ENCODE measurements around the gene TCF3. TPM values are rescaled to one million over a fixed set of nuclear protein-coding genes. Genes with fewer than 3 reads are reported as not detected.

The TCF3 gene
- total RNA-seq, 1 experiment from 2014 or later = 277 TPM

DNA sequence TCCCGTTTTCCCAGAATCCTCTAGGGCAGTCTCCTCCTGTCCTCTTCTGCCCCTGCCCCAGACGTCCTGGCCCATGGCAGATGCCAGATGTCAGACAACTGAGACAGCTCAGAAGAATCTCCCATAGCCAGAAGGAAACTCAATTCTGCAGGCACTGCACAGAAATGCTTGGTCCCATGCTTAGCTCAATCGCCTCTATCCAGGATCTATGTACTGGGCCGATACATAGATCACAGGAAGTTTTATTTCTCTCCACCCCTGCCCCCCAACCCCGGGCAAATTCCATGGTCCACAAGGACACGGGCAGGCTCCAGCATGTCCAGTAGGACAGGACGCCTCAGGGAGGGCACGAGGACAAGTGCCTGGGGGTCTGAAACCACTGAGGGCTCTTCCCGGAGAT lies 64.5 kb downstream of the TCF3 start:
- no peak overlapping the region for H3K4me3 ChIP-seq (ENCODE audit: insufficient read depth, low read depth, low read length)
- peaks cover 2% of the 10 kb centered on the region for H3K36me3 ChIP-seq (replicated peaks; ENCODE audit: control insufficient read depth, insufficient read depth, low read length)
- H3K27me3 ChIP-seq (ENCODE audit: control insufficient read depth, insufficient read depth, low read length) = no peaks in the 10 kb centered on the region
- DNase-seq = no peak

DNA sequence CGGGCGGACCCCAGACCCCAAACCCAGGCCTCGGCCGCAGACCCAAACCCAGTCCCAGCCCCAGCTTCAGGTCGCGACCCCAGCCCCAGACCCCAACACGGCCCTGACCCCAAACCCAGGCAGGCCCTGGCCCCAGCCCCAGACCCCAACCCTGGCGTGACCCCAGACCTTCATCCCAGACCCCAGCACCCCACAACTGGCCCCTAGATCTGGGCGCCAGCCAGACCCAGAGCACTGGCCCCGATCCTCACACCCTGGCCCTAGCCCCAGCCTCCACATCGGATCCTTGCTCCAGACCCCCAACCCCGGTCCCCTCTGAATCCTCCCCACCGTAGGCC lies 67.2 kb downstream of the TCF3 start:
- H3K4me3 ChIP-seq (ENCODE audit: insufficient read depth, low read depth, low read length) = no peak overlapping the region
- DNase-seq = no peak
- no peaks in the 10 kb centered on the region for H3K27me3 ChIP-seq (ENCODE audit: control insufficient read depth, insufficient read depth, low read length)
- H3K36me3 ChIP-seq (replicated peaks; ENCODE audit: control insufficient read depth, insufficient read depth, low read length) = peaks cover 3% of the 10 kb centered on the region

DNA sequence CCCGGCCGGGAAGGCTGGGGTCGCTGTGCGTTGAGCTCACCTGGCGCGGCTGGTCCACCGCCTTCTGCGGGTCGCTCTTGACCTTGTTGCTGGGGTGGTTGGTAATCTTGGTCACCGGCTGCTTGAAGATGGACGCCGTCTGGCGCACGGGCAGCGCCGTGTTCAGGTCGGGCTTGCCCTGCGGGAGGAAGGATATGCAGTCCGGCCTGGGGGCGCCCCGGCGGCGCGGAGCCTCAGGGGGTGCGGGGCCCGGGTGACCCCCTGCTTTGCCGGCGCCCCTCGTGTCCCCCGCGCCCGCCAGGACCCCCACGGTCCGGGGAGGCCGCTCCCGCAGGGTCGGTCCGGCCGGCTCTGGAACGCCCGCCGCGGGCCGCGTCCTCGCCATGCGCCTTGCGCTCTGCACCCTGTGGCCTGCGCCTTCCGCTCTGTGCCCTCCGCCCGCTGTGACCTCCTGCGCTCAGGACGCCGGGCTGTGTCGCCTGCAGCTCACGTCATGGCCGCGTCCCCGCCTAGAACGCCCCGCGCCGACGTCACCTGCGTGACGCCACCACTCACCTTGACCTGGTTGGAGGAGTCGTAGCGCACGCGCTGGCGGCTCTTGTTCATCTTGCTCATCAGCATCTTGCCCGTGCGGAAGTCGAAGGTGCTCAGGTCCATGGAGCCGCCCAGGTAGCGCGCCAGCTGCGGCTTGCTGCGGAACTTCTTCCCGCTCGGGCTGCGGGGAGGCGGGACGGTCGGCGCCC lies 67.7 kb downstream of the TCF3 start:
- H3K27me3 ChIP-seq (ENCODE audit: control insufficient read depth, insufficient read depth, low read length) = no peaks in the 10 kb centered on the region
- peaks cover 3% of the 10 kb centered on the region for H3K36me3 ChIP-seq (replicated peaks; ENCODE audit: control insufficient read depth, insufficient read depth, low read length)
- DNase-seq = no peak
- H3K4me3 ChIP-seq (ENCODE audit: insufficient read depth, low read depth, low read length) = no peak overlapping the region

DNA sequence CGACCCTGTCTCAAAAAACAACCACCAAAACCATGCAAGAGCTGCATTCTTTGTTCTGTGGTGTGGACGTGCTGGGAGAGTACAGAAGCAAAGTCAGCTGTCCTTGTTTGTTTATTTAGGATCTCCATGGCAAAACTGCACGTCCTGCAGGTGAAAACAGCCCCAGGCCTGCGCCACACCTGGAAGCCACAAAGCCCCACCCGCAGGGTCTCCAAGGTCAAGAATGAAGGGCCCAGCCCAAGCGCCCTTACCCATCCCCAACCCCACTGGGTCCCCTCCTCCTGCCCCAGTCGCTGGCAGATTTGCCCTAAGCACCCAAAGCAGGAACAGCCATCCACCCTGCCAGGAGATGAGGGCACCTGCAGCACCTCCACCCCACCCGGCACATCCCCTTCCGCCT lies 70.2 kb downstream of the TCF3 start:
- Histone ChIP-seq H3K4me3 (ENCODE audit: insufficient read depth, low read depth, low read length) (no peak overlapping the region), H3K36me3 (replicated peaks; ENCODE audit: control insufficient read depth, insufficient read depth, low read length) (peaks cover 3% of the 10 kb centered on the region), H3K27me3 (ENCODE audit: control insufficient read depth, insufficient read depth, low read length) (no peaks in the 10 kb centered on the region)
- DNase-seq = no peak

DNA sequence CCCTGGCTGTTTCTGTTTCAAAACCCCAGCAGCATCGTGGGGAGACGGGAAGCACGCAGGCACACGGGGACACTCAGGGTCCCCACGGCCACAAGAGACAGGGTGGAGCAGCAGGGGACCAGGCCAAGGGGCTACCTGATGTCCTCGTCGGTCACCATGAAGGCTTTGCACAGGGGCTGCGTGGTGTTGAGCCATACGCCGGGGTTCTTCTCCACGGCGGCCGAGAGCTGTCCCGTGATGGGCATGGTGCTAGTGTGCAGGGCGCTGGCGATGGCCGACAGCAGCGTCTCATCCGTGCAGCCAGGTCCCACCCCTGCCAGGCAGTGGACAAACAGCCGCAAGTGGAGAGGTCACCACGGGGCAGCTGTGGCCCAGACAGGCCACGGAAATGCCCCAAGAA lies 71.5 kb downstream of the TCF3 start:
- no peaks in the 10 kb centered on the region for H3K27me3 ChIP-seq (ENCODE audit: control insufficient read depth, insufficient read depth, low read length)

DNA sequence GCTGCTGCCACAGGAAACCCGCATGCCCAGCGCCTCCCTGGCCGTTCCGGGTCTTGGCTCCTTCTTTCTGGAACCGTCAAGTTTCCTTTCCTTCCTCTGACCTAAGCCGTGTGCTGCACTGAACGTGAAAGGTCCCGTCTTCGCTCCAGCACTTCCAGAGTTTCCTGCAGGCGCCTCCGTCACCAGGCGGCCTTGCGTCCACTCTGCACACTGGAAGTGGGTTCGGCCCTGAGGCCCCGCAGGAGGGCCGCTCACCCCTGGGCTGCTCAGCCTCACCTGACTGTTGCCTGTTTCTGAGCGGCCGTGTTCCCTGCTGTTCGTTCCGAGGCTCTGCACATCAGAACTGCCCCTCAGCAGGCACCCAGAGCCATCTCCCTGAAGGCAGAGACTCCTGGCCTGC lies 72.0 kb downstream of the TCF3 start:
- H3K27me3 ChIP-seq (ENCODE audit: control insufficient read depth, insufficient read depth, low read length) = no peaks in the 10 kb centered on the region
- no peak for DNase-seq

More for the DNA sequence above, 71.5 kb downstream of the TCF3 start:
- H3K4me3 ChIP-seq (ENCODE audit: insufficient read depth, low read depth, low read length) = no peak overlapping the region
- peaks cover 3% of the 10 kb centered on the region for H3K36me3 ChIP-seq (replicated peaks; ENCODE audit: control insufficient read depth, insufficient read depth, low read length)
- no peak for DNase-seq

DNA sequence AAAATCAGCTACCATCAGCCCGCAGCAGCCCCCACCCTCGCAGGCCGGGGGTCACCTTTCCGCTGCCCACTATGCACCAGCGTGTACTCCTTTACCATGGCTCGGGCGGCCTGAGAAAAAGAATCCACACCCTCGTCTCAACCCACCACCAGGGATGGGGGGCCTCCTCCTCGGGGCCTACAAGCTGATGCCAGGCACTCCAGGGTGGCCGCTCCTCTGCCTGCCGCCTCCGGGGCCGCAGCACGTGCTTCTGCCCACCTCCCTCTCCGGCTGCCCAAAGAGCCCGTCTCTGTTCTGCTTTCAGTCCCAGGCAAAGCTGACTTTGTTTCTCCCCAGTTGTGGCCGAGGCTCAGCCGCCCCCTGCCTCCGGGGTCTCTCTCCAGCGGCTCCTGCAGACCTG lies 73.2 kb downstream of the TCF3 start:
- Histone ChIP-seq H3K36me3 (replicated peaks; ENCODE audit: control insufficient read depth, insufficient read depth, low read length) (peaks cover 3% of the 10 kb centered on the region), H3K27me3 (ENCODE audit: control insufficient read depth, insufficient read depth, low read length) (no peaks in the 10 kb centered on the region), H3K4me3 (ENCODE audit: insufficient read depth, low read depth, low read length) (no peak overlapping the region)
- no peak for DNase-seq

More for the DNA sequence above, 72.0 kb downstream of the TCF3 start:
- Histone ChIP-seq H3K4me3 (ENCODE audit: insufficient read depth, low read depth, low read length) (no peak overlapping the region), H3K36me3 (replicated peaks; ENCODE audit: control insufficient read depth, insufficient read depth, low read length) (peaks cover 3% of the 10 kb centered on the region)

DNA sequence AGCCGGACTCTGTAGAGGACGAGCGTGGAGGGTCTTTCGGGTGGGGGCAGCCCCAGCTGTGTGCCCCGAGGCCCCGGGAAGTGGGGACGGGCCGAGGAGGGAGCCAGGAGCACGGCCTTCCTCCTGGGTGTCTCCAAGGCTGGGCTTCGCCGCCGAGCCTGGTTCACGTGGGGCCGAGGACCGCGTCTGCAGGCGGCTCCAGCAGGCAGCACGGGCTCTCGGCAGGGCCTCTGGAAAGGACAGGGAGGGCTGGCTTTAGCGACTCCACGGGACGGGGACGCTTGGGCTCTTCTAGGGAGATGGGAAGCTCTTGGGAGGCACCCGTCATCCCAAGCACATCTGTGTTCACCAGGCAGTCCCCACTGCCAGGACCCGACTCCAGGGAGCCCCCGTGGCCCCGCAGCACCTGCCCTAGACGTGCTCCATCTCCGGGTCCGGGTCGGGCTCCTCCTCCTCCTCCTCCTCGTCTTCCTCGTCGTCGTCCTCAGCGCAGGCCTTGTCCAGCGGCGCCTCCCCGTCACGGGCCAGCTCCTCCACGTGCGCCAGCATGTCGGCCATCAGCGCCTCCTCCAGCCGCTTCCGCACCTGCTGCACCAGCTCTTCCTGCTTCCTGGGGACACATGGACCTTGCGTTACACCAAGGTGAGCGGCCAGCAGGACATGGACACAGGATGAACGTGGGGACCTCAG lies 74.3 kb downstream of the TCF3 start:
- H3K27me3 ChIP-seq (ENCODE audit: control insufficient read depth, insufficient read depth, low read length) = no peaks in the 10 kb centered on the region
- peaks cover 3% of the 10 kb centered on the region for H3K36me3 ChIP-seq (replicated peaks; ENCODE audit: control insufficient read depth, insufficient read depth, low read length)
- H3K4me3 ChIP-seq (ENCODE audit: insufficient read depth, low read depth, low read length) = no peak overlapping the region
- no peak for DNase-seq

DNA sequence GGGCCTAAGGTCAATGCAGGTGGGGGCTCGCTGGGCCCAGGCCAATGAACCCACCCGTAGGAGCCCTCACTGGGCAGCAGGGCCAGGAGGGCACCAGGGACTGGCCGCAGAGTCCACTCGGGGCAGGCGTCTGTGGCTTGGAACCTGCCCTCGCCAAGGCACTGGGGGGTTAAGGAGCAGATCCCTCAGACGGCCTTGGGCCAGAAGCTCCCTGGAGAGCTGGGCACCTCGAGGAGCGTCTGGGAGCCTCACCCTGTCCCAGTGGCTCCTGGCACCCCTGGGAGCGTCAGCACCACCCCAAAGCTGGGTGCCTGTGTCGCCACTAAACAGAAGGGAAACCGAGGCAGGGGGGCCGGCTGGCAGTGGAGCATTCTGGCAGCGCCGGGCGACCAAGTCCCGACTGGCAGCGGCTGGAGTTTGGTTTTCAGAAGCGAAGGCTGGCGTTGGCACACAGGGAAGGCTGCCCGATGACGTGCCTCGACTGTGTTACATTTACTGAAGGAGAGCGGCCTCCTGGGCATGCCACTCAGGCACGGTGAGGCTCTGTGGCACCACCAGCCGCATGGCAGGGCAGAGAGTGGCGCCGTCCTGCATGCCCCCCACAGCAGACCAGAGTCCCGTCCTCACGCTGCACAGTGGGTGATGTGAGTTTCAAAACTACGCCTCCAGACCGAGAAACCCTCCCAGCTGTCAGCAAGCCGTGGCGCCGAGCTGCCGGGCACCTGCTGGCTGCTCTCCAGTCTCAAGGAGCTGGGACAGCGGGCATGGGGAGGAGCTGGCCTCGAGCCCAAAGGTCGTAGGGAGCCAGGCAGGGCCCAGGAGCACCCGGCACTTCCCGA lies 75.1 kb downstream of the TCF3 start:
- Histone ChIP-seq H3K4me3 (ENCODE audit: insufficient read depth, low read depth, low read length) (no peak overlapping the region), H3K36me3 (replicated peaks; ENCODE audit: control insufficient read depth, insufficient read depth, low read length) (peaks cover 3% of the 10 kb centered on the region), H3K27me3 (ENCODE audit: control insufficient read depth, insufficient read depth, low read length) (no peaks in the 10 kb centered on the region)
- DNase-seq = no peak

DNA sequence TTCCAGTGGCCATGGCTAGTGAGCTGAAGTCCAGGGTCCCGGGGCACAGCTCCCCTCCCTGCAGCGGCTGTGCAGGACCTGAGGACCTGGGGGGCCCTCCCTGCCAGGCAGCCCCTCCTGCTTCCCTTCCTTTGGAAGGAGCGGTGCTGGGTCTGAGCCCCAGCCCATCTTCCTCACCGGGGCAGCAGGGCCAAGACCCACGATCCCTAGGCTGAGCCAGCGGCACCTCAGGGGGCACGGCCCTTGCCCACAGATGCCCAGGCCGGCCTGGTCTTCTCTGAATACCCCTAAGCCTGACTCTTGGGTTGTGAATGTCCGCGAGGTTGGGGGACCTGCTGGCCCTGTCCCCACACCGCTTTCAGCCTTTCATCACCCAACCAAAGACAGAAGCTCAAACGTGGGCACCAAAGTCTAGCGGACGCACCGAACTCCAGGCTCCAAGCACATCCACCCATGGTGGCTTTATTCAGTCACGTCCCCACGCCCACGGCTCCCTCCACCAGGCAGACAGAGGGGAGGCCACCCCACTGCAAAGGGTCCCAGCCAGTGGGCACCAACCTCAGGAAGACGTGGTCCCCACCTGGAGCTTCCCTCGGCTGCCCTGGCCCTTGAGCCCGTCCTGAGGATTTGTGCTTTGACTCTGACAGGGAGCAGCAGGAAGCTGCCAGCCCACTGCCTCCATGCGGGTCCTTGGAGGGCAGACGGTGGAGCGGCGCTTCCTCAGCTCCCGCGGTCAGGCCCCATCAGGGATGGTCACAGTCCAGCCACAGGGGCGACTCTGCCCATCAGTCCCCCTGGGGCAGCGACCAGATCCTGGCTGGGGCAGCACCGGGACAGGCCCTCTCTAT lies 75.9 kb downstream of the TCF3 start:
- DNase-seq = no peak
- H3K36me3 ChIP-seq (replicated peaks; ENCODE audit: control insufficient read depth, insufficient read depth, low read length) = peaks cover 3% of the 10 kb centered on the region
- no peak overlapping the region for H3K4me3 ChIP-seq (ENCODE audit: insufficient read depth, low read depth, low read length)
- no peaks in the 10 kb centered on the region for H3K27me3 ChIP-seq (ENCODE audit: control insufficient read depth, insufficient read depth, low read length)

DNA sequence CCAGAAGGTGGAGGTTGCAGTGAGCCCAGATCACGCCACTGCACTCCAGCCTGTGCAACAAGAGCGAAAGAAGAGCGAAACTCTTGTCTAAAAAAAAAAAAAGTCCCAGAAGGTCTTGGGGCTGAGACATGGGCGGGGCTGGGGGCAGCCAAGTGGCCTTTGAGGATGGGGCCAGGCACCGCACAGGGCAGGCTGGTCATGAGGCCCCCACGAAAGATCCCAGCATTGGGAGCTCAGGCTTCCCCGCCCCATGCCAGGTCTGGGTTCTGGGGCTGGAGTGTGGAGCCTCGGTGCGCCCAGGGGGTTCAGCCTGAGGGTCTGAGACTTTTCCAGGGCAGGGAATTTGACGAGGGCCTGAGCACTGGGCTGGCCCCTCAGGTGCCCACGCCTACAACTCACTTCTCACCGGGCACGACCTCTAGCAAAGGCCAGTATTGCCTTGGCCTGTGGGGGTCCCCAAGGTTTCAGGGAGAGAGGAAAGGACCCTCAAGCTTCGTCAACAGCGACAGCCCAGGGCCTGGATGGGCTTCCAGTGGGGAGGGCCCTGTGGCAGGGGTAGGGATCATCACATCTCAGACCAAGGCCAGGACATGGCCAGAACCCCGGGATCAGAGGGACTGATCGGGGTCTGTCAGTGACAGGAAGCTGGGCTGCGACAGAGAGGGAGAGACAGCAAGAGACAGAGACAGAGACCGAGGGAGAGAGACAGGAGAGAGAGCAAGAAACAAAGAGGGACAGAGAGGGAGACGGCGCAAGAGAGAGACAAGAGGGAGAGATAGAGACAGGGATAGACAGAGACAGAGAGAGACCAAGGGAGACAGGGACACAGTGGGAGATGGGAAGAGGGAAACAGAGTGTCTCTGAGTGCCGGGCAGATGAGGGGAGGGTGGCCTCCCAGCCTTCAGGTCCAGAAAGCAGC lies 76.8 kb downstream of the TCF3 start:
- DNase-seq = no peak

DNA sequence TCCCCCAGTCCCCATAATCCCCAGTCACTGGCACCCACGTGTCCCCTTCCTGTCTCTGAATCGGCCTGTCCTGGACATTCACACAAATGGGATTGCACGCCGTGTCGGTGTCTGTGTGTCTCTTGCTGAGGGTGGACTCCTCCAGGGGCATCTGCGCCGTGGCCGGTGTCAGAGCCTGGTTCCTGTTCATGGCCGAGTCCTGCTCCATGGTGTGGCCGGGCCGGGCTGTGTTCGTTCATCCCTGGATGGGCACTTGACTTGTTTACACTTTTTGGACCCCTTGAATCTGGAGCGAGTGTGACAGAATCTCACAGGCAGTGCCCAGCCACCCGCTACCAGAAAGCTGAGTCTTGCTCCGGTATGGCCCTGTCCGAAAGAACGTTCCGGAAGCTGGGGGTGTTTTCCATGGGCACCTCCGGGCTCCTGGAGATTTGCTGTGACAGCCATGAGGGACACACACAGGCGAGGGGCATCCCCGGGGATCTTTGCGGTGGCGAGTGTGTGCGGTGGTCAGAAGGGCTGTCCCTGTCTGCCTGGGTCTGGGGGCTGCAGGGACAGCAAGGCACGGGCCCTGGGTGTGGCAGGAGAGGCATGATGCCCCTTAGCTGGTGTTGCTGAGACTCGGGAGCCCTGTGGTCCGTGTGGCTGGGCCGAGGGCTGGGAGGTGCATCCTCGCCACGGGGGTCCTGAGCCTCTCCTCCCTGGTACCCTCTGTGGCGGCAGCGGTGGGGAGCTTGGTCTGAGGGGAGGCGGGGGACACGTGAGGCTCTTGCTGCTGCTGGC lies 77.9 kb downstream of the TCF3 start:
- Histone ChIP-seq H3K36me3 (replicated peaks; ENCODE audit: control insufficient read depth, insufficient read depth, low read length) (no peaks in the 10 kb centered on the region; the same call in none of the 2 replicates), H3K4me3 (ENCODE audit: insufficient read depth, low read depth, low read length) (no peak overlapping the region), H3K27me3 (ENCODE audit: control insufficient read depth, insufficient read depth, low read length) (peaks cover 3% of the 10 kb centered on the region)
- no peak for DNase-seq

More for the DNA sequence above, 76.8 kb downstream of the TCF3 start:
- H3K36me3 ChIP-seq (replicated peaks; ENCODE audit: control insufficient read depth, insufficient read depth, low read length) = peaks cover 1% of the 10 kb centered on the region
- H3K27me3 ChIP-seq (ENCODE audit: control insufficient read depth, insufficient read depth, low read length) = no peaks in the 10 kb centered on the region
- H3K4me3 ChIP-seq (ENCODE audit: insufficient read depth, low read depth, low read length) = no peak overlapping the region

DNA sequence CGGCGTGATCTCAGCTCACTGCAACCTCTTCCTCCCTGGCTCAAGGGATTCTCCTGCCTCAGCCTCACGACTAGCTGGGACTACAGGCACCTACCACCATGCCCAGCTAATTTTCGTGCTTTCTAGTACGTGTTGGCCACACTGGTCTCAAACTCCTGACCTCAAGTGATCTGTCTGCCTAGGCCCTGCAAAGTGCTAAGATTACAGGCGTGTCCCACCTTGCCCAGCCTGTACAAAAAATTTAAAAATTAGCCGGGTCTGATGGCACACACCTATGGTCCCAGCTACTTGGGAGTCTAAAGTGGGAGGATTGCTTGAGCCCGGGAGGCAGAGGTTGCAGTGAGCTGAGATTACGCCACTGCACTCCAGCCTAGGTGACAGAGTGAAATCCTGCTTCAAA lies 79.6 kb downstream of the TCF3 start:
- Histone ChIP-seq H3K36me3 (replicated peaks; ENCODE audit: control insufficient read depth, insufficient read depth, low read length) (no peaks in the 10 kb centered on the region), H3K27me3 (ENCODE audit: control insufficient read depth, insufficient read depth, low read length) (peaks cover 14% of the 10 kb centered on the region), H3K4me3 (ENCODE audit: insufficient read depth, low read depth, low read length) (no peak overlapping the region)
- no peak for DNase-seq

Measured in H7 (cell line).